Left lung (tissue), 10 donors: ENCODE measurements around the gene ATP13A3. TPM values are rescaled to one million over a fixed set of nuclear protein-coding genes. Genes with fewer than 3 reads are reported as not detected.
"Not testable (repeated sequence)": the region's sequence is repeated elsewhere in the genome, so short reads cannot be mapped to it uniquely, and the experiment has no call there.

Experiments
- ATAC-seq: fragments of 200-7000 bp; cut with Tn5 transposase; one replicate; pipeline ENCODE4 v1.9.1; 2020; ENCODE audit warnings: moderate library complexity
- DNase-seq, 4 donors: peaks; one replicate each; pipeline ENCODE4 v3.0.0-alpha.2; 2013 to 2020
- H3K27ac ChIP-seq, 2 donors: fragments of 200-600 bp; sonication (generic) in 1 of 2; one replicate each; pipeline versions ENCODE4 v1.5.0 to v1.8.0; 2020 to 2021
- H3K27me3 ChIP-seq, 2 donors: fragments of 200-600 bp; sonication (generic) in 1 of 2; one replicate each; pipeline versions ENCODE4 v1.5.0 to v1.8.0; 2020 to 2021
- H3K36me3 ChIP-seq, 2 donors: fragments of 200-600 bp; sonication (generic) in 1 of 2; one replicate each; pipeline versions ENCODE4 v1.5.0 to v1.8.0; 2020 to 2021
- H3K4me1 ChIP-seq, 2 donors: fragments of 200-600 bp; one replicate each; pipeline ENCODE4 v1.8.0; 2021
- H3K4me3 ChIP-seq, 2 donors: fragments of 200-600 bp; sonication (generic) in 1 of 2; one replicate each; pipeline versions ENCODE4 v1.5.0 to v1.8.0; 2020 to 2021; ENCODE audit warnings: mild to moderate bottlenecking in 1 of 2
- H3K9me3 ChIP-seq, 2 donors: fragments of 200-600 bp; sonication (generic) in 1 of 2; one replicate each; pipeline versions ENCODE4 v1.5.0 to v1.8.0; 2020 to 2021
- intact Hi-C, 2 donors: fragments of 100-400 bp; cut with DNase I; formaldehyde crosslinking; loops; one replicate each; pipeline versions ENCODE4 v1.11.2 to v1.14.2; 2022
- polyA plus RNA-seq, 6 donors: library from polyadenylated mRNA; unstranded; fragments of 120-200 nt; gene quantifications; one replicate each; pipeline ENCODE4 v1.2.1, GENCODE V29; 2013; ENCODE audit not compliant: insufficient read length in 6 of 6
- total RNA-seq, 2 donors: library from RNA; stranded (reverse); fragmentation: NEBNext Ultra II Directional; extraction: Animal tissue kit (Norgen Biotek cat#: 25700); gene quantifications; one replicate each; pipeline ENCODE4 v1.2.1, GENCODE V29; 2021
- TF ChIP-seq, protein P1 (sequence below), 2 donors: fragments of 200-600 bp; sonication (generic) in 1 of 2; IDR thresholded peaks; one replicate each; pipeline versions ENCODE4 v1.5.0 to v1.8.0; 2021; ENCODE audit warnings: antibody characterized with exemption in 2 of 2
- donor health status: DM: no; HTN: yes; CAD: no.
- donor health status: DM: no; HTN: no; CAD: no.

ATP13A3 gene
- total and polyA plus RNA-seq, 8 donors = 52.0 to 123 (median 59.5) TPM

DNA sequence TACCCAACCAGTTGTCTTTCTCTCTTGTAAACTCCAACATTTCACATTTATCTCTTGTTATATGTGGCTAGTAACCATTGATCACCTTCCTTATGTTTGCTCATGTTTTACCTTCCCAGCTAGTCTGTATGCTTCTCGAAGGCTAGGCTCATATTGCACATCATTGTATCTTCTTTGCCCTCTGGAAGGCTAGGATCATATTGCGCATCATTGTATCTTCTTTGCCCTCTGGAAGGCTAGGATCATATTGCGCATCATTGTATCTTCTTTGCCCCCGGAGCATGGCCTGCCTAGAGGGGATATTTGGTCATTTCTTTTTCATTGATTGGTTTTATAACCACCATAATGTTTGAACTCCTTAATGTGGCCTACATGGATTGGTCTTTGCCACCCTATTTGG is 39.4 kb upstream of the ATP13A3 start:
- no peak overlapping the region for H3K4me3 ChIP-seq
- peaks cover 0 to 13% of the 10 kb centered on the region in 2 donors for H3K4me1 ChIP-seq
- ATAC-seq (no peak), DNase-seq (no peak)
- no peaks in the 10 kb centered on the region for H3K9me3 ChIP-seq
- intact Hi-C loops = no loop called here
- TF ChIP-seq, protein P1, sequence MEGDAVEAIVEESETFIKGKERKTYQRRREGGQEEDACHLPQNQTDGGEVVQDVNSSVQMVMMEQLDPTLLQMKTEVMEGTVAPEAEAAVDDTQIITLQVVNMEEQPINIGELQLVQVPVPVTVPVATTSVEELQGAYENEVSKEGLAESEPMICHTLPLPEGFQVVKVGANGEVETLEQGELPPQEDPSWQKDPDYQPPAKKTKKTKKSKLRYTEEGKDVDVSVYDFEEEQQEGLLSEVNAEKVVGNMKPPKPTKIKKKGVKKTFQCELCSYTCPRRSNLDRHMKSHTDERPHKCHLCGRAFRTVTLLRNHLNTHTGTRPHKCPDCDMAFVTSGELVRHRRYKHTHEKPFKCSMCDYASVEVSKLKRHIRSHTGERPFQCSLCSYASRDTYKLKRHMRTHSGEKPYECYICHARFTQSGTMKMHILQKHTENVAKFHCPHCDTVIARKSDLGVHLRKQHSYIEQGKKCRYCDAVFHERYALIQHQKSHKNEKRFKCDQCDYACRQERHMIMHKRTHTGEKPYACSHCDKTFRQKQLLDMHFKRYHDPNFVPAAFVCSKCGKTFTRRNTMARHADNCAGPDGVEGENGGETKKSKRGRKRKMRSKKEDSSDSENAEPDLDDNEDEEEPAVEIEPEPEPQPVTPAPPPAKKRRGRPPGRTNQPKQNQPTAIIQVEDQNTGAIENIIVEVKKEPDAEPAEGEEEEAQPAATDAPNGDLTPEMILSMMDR (IDR thresholded peaks at IDR 0.05) = no peak
- peak overlapping the region in 1 of 2 donors; percentile 76 for H3K27ac ChIP-seq
- H3K27me3 ChIP-seq = no peaks in the 10 kb centered on the region
- H3K36me3 ChIP-seq = no peaks in the 10 kb centered on the region

GRCh38 chr3:194522579-194523046 is 35.8 kb upstream of the ATP13A3 start:
- no peak for DNase-seq
- Histone ChIP-seq H3K36me3 (no peaks in the 10 kb centered on the region), H3K4me3 (no peak overlapping the region), H3K9me3 (no peaks in the 10 kb centered on the region), H3K4me1 (peaks cover 0 to 8% of the 10 kb centered on the region in 2 donors), H3K27me3 (no peaks in the 10 kb centered on the region), H3K27ac (no peak overlapping the region)
- no peak for ATAC-seq
- intact Hi-C loops = no loop called here
- TF ChIP-seq, protein P1 (IDR thresholded peaks at IDR 0.05) = no peak

GRCh38 chr3:194521510-194522260 is 34.9 kb upstream of the ATP13A3 start:
- Histone ChIP-seq H3K4me1 (peaks cover 0 to 8% of the 10 kb centered on the region in 2 donors), H3K27ac (no peak overlapping the region), H3K4me3 (no peak overlapping the region), H3K27me3 (no peaks in the 10 kb centered on the region), H3K9me3 (no peaks in the 10 kb centered on the region), H3K36me3 (no peaks in the 10 kb centered on the region)
- TF ChIP-seq, protein P1 (IDR thresholded peaks at IDR 0.05) = no peak
- ATAC-seq (no peak), DNase-seq (no peak)
- intact Hi-C loops = no loop called here

- H3K4me3 ChIP-seq, H3K9me3 ChIP-seq, H3K36me3 ChIP-seq, H3K27ac ChIP-seq, ATAC-seq, H3K4me1 ChIP-seq, DNase-seq, intact Hi-C loops, H3K27me3 ChIP-seq: not testable (repeated sequence)
Observed at GRCh38 chr3:194520682-194521162, 33.9 kb upstream of the ATP13A3 start.

DNA sequence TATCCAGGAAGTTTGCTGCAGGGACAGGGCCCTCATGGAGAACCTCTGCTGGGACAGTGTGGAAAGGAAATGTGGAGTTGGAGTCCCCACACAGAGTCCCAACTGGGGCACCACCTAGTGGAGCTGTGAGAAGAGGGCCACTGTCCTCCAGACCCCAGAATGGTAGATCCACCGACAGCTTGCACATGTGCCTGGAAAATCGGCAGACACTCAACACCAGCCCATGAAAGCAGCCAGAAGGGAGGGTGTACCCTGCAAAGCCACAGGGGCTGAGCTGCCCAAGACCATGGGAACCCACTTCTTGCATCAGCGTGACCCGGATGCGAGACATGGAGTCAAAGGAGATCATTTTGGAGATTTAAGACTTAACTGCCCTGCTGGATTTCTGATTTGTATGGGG is 33.4 kb upstream of the ATP13A3 start:
- DNase-seq, H3K27me3 ChIP-seq, H3K9me3 ChIP-seq, ATAC-seq, H3K36me3 ChIP-seq, H3K27ac ChIP-seq, H3K4me1 ChIP-seq, intact Hi-C loops, H3K4me3 ChIP-seq: not testable (repeated sequence)

- H3K27ac ChIP-seq = no peak overlapping the region
- ATAC-seq = no peak
- no peaks in the 10 kb centered on the region for H3K4me1 ChIP-seq
Observed at GRCh38 chr3:194518652-194519051, 31.9 kb upstream of the ATP13A3 start.

More at GRCh38 chr3:194518652-194519051, 31.9 kb upstream of the ATP13A3 start:
- Histone ChIP-seq H3K27me3 (no peaks in the 10 kb centered on the region), H3K36me3 (no peaks in the 10 kb centered on the region), H3K9me3 (no peaks in the 10 kb centered on the region), H3K4me3 (no peak overlapping the region)
- intact Hi-C loops = no loop called here
- no peak for DNase-seq
- TF ChIP-seq, protein P1 (IDR thresholded peaks at IDR 0.05) = no peak
